SU-DHL-6 (cell line): ENCODE data around the gene LRTM2.

Experiments used
- H2AFZ ChIP-seq: fragments of 200-600 bp; sonication (generic); 2 replicates; pipeline ENCODE4 v1.6.1; 2014; ENCODE audit warnings: low read depth, mild to moderate bottlenecking, moderate library complexity, mixed read lengths, antibody characterized with exemption, low read length; ENCODE audit not compliant: severe bottlenecking
- H3F3A ChIP-seq: fragments of 200-600 bp; shearing (Covaris generic); 2 replicates; pipeline ENCODE4 v1.6.0; 2016; ENCODE audit warnings: antibody characterized with exemption, mild to moderate bottlenecking; ENCODE audit not compliant: insufficient read depth
- H3K27ac ChIP-seq: fragments of 200-600 bp; sonication (generic); 2 replicates; pipeline ENCODE4 v1.5.1; 2016; ENCODE audit warnings: low read depth, mild to moderate bottlenecking, low read length, moderate library complexity, mixed read lengths
- H3K27me3 ChIP-seq: fragments of 200-600 bp; sonication (generic), shearing (Covaris generic); 2 replicates; pipeline ENCODE4 v1.6.0; 2014; ENCODE audit warnings: mild to moderate bottlenecking, low read length
- H3K36me3 ChIP-seq: fragments of 200-600 bp; sonication (generic); 2 replicates; pipeline ENCODE4 v1.6.1; 2014; ENCODE audit warnings: mild to moderate bottlenecking, low read length, mixed read lengths
- H3K4me2 ChIP-seq: fragments of 300-600, 200-600 bp; shearing (Covaris generic), sonication (generic); 2 replicates; pipeline ENCODE4 v1.6.0; 2014; ENCODE audit warnings: low read length, low read depth, mild to moderate bottlenecking; ENCODE audit not compliant: poor library complexity, severe bottlenecking
- H3K4me3 ChIP-seq: fragments of 200-600 bp; sonication (generic); 2 replicates; pipeline ENCODE4 v1.5.1; 2014; ENCODE audit warnings: antibody characterized with exemption, low read length, mild to moderate bottlenecking, mixed read lengths; ENCODE audit not compliant: insufficient read depth, poor library complexity, severe bottlenecking
- H3K79me2 ChIP-seq: fragments of 200-600 bp; sonication (generic); 2 replicates; pipeline ENCODE4 v1.6.1; 2014; ENCODE audit warnings: mild to moderate bottlenecking, low read length, moderate library complexity; ENCODE audit not compliant: insufficient read depth
- H3K9ac ChIP-seq: fragments of 200-600 bp; sonication (generic); 2 replicates; pipeline ENCODE4 v1.7.0; 2014; ENCODE audit warnings: mild to moderate bottlenecking, low read length
- H3K9me2 ChIP-seq: fragments of 200-600 bp; sonication (generic); replicated peaks from 2 replicates; pipeline ENCODE4 v1.6.1; 2014; ENCODE audit warnings: low read length; ENCODE audit not compliant: insufficient read depth
- H3K9me3 ChIP-seq: fragments of 200-600 bp; sonication (generic); 2 replicates; pipeline ENCODE4 v1.6.1; 2014; ENCODE audit warnings: low read length, mixed read lengths; ENCODE audit not compliant: insufficient read depth
- H4K20me1 ChIP-seq: fragments of 200-600 bp; sonication (generic); 2 replicates; pipeline ENCODE4 v1.6.1; 2014; ENCODE audit warnings: low read depth, mild to moderate bottlenecking, antibody characterized with exemption, low read length, moderate library complexity, mixed read lengths
- CTCF ChIP-seq: fragments of 200-600 bp; sonication (generic); IDR thresholded peaks from one replicate; pipeline ENCODE4 v1.5.1; 2017; ENCODE audit warnings: antibody characterized with exemption, mild to moderate bottlenecking, low read length, moderate library complexity; ENCODE audit not compliant: insufficient read depth, poor library complexity, severe bottlenecking
- EZH2phosphoT487 ChIP-seq: fragments of 200-600 bp; sonication (generic), shearing (Covaris generic); conservative IDR thresholded peaks from 2 replicates; pipeline ENCODE4 v1.6.1; 2018; ENCODE audit warnings: mild to moderate bottlenecking, antibody characterized with exemption, low read length, moderate library complexity, mixed read lengths

The LRTM2 gene

GRCh38 chr12:1830401-1830845 lies 10.1 kb downstream of the LRTM2 start:
- no peak overlapping the region for H3K4me2 ChIP-seq

GRCh38 chr12:1830981-1831963 lies 10.9 kb downstream of the LRTM2 start:
- TF ChIP-seq EZH2phosphoT487 (no peak), CTCF (no peak)
- H3K9ac ChIP-seq, result no peak overlapping the region
- H4K20me1 ChIP-seq, result no peaks in the 10 kb centered on the region
- no peaks in the 10 kb centered on the region for H3K36me3 ChIP-seq
- no peaks in the 10 kb centered on the region for H3K9me2 ChIP-seq
- H3K79me2 ChIP-seq, result no peaks in the 10 kb centered on the region
- H3K4me2 ChIP-seq, result no peak overlapping the region
- H3K27me3 ChIP-seq, result no peaks in the 10 kb centered on the region
- H3K9me3 ChIP-seq, result no peaks in the 10 kb centered on the region
- H3F3A ChIP-seq, result no peaks in the 10 kb centered on the region
- no peak overlapping the region for H2AFZ ChIP-seq
- no peak overlapping the region for H3K4me3 ChIP-seq
- no peak overlapping the region for H3K27ac ChIP-seq

More at GRCh38 chr12:1830401-1830845, 10.1 kb downstream of the LRTM2 start:
- no peak overlapping the region for H3K4me3 ChIP-seq
- H2AFZ ChIP-seq, result no peak overlapping the region
- H3K27ac ChIP-seq, result no peak overlapping the region
- no peaks in the 10 kb centered on the region for H3F3A ChIP-seq
- H3K79me2 ChIP-seq, result no peaks in the 10 kb centered on the region
- H3K27me3 ChIP-seq, result no peaks in the 10 kb centered on the region
- no peaks in the 10 kb centered on the region for H3K36me3 ChIP-seq
- no peaks in the 10 kb centered on the region for H4K20me1 ChIP-seq
- H3K9me3 ChIP-seq, result no peaks in the 10 kb centered on the region
- no peaks in the 10 kb centered on the region for H3K9me2 ChIP-seq
- H3K9ac ChIP-seq, result no peak overlapping the region
- no peak for TF ChIP-seq CTCF
- no peak for TF ChIP-seq EZH2phosphoT487

GRCh38 chr12:1832801-1833595 lies 12.6 kb downstream of the LRTM2 start:
- H3K27me3 ChIP-seq, result no peaks in the 10 kb centered on the region
- H3K4me2 ChIP-seq, result no peak overlapping the region
- no peak overlapping the region for H3K27ac ChIP-seq

More at GRCh38 chr12:1832801-1833595, 12.6 kb downstream of the LRTM2 start:
- Histone ChIP-seq H2AFZ (no peak overlapping the region), H3K4me3 (no peak overlapping the region), H3K36me3 (no peaks in the 10 kb centered on the region), H3K9ac (no peak overlapping the region), H4K20me1 (no peaks in the 10 kb centered on the region), H3F3A (no peaks in the 10 kb centered on the region), H3K79me2 (no peaks in the 10 kb centered on the region), H3K9me3 (no peaks in the 10 kb centered on the region), H3K9me2 (no peaks in the 10 kb centered on the region)
- TF ChIP-seq EZH2phosphoT487 (no peak), CTCF (no peak)
